AG20443 (cell line): ENCODE measurements around the gene AHR.

ENCODE experiments used
- DNase-seq: peaks from one replicate; pipeline ENCODE4 v3.0.0; 2012; ENCODE audit warnings: low spot score, mixed read lengths

AHR gene

GRCh38 chr7:17304926-17305325 is 6.5 kb downstream of the AHR start:
- DNase-seq, result peak; percentile 28

- no peak for DNase-seq
Measured at GRCh38 chr7:17305387-17306171, 7.1 kb downstream of the AHR start.

- DNase-seq, result no peak
Measured at GRCh38 chr7:17307000-17307399, 8.5 kb downstream of the AHR start.

GRCh38 chr7:17307558-17307957 is 9.1 kb downstream of the AHR start:
- DNase-seq, result no peak

GRCh38 chr7:17307969-17308648 is 9.7 kb downstream of the AHR start:
- no peak for DNase-seq

GRCh38 chr7:17311194-17311593 is 12.7 kb downstream of the AHR start:
- DNase-seq, result no peak

- DNase-seq, result peak; percentile 36
Measured at GRCh38 chr7:17311952-17312351, 13.5 kb downstream of the AHR start.

- DNase-seq, result no peak
Measured at GRCh38 chr7:17312641-17313040, 14.2 kb downstream of the AHR start.

GRCh38 chr7:17313194-17313593 is 14.7 kb downstream of the AHR start:
- DNase-seq, result no peak

GRCh38 chr7:17315974-17316373 is 17.5 kb downstream of the AHR start:
- no peak for DNase-seq

GRCh38 chr7:17318146-17318545 is 19.7 kb downstream of the AHR start:
- no peak for DNase-seq

GRCh38 chr7:17319164-17320101 is 21.0 kb downstream of the AHR start:
- DNase-seq, result no peak

- DNase-seq, result no peak
Measured at GRCh38 chr7:17320102-17320497, 21.6 kb downstream of the AHR start.

- DNase-seq, result no peak
Measured at GRCh38 chr7:17320657-17321056, 22.2 kb downstream of the AHR start.

GRCh38 chr7:17325364-17325763 is 26.9 kb downstream of the AHR start:
- no peak for DNase-seq

GRCh38 chr7:17326378-17326777 is 27.9 kb downstream of the AHR start:
- DNase-seq, result no peak

GRCh38 chr7:17328641-17329040 is 30.2 kb downstream of the AHR start:
- DNase-seq, result no peak

- no peak for DNase-seq
Measured at GRCh38 chr7:17329440-17329839, 31.0 kb downstream of the AHR start.

- no peak for DNase-seq
Measured at GRCh38 chr7:17331891-17332501, 33.5 kb downstream of the AHR start.

- no peak for DNase-seq
Measured at GRCh38 chr7:17333221-17333620, 34.8 kb downstream of the AHR start.

- no peak for DNase-seq
Measured at GRCh38 chr7:17336168-17336567, 37.7 kb downstream of the AHR start.

GRCh38 chr7:17339139-17339538 is 40.7 kb downstream of the AHR start:
- no peak for DNase-seq
